Activated T-cell treated with anti-CD3 and anti-CD28 coated beads, Interleukin-2, amount 50 U/mL, for 24 hours (primary cell): Measurements from ENCODE around the gene TBX15.

Source experiments
- DNase-seq: peaks from one replicate; pipeline ENCODE4 v3.0.0-alpha.2; 2020
- H3K27ac Mint-ChIP-seq: 2 replicates; pipeline ENCODE4 v1.8.0; 2020; ENCODE audit warnings: mild to moderate bottlenecking, mixed read lengths
- H3K27me3 Mint-ChIP-seq: 2 replicates; pipeline ENCODE4 v1.8.0; 2020; ENCODE audit warnings: mixed read lengths
- H3K36me3 Mint-ChIP-seq: 2 replicates; pipeline ENCODE4 v1.8.0; 2020; ENCODE audit warnings: low read depth, mixed read lengths
- H3K4me1 Mint-ChIP-seq: 2 replicates; pipeline ENCODE4 v1.8.0; 2020; ENCODE audit warnings: low read depth, mixed read lengths
- H3K4me3 Mint-ChIP-seq: 2 replicates; pipeline ENCODE4 v1.8.0; 2020; ENCODE audit warnings: mild to moderate bottlenecking, moderate library complexity, mixed read lengths
- H3K9me3 Mint-ChIP-seq: 2 replicates; pipeline ENCODE4 v1.8.0; 2020; ENCODE audit warnings: mixed read lengths

TBX15 gene

DNA sequence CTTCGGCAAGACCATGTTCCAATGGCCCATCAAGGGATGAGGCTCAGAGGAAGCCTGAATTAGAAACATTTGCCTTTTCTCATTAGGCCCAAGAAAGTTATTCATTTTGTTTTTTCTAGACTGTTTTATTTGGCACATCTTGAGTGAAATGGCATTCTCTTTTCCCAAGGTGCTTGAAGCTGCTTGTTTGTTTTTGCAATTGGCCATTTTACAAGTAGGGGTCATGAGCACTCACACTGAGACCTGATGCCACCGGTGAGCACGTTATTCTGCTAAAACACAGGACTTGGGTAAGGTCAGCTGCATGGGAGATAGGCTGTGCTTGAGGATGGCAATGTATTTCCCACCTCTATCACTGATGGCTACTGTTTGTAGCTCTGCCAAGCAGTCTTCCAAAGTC is 128.1 kb downstream of the TBX15 start:
- peaks cover 8% of the 10 kb centered on the region for H3K9me3 Mint-ChIP-seq
- DNase-seq = no peak
- H3K27ac Mint-ChIP-seq = no peak overlapping the region
- H3K4me1 Mint-ChIP-seq = no peaks in the 10 kb centered on the region
- no peaks in the 10 kb centered on the region for H3K27me3 Mint-ChIP-seq
- no peaks in the 10 kb centered on the region for H3K36me3 Mint-ChIP-seq
- no peak overlapping the region for H3K4me3 Mint-ChIP-seq

DNA sequence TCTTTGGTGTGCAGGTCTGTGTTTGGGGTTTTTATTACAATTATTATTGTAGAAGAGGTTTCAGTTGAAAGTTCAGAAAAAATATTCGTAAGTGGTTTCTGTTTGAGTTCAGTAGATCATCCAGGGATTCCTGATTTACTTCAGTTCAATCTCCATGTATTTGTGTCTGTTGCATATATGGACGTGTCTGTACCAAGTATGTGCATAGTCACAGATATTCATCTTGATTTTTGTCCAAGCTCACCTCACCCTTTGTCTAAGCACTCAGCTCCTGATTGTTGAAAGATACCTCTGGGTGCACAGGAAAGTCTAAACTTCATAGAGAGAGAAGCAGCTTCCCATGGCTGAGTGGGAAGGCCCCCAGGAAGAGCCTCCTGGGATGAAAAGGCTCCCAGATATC is 141.7 kb downstream of the TBX15 start:
- no peak for DNase-seq
- peaks cover 10% of the 10 kb centered on the region for H3K9me3 Mint-ChIP-seq
- no peaks in the 10 kb centered on the region for H3K36me3 Mint-ChIP-seq
- H3K27ac Mint-ChIP-seq = no peak overlapping the region
- no peak overlapping the region for H3K4me3 Mint-ChIP-seq
- no peaks in the 10 kb centered on the region for H3K4me1 Mint-ChIP-seq
- H3K27me3 Mint-ChIP-seq = peaks cover 4% of the 10 kb centered on the region

DNA sequence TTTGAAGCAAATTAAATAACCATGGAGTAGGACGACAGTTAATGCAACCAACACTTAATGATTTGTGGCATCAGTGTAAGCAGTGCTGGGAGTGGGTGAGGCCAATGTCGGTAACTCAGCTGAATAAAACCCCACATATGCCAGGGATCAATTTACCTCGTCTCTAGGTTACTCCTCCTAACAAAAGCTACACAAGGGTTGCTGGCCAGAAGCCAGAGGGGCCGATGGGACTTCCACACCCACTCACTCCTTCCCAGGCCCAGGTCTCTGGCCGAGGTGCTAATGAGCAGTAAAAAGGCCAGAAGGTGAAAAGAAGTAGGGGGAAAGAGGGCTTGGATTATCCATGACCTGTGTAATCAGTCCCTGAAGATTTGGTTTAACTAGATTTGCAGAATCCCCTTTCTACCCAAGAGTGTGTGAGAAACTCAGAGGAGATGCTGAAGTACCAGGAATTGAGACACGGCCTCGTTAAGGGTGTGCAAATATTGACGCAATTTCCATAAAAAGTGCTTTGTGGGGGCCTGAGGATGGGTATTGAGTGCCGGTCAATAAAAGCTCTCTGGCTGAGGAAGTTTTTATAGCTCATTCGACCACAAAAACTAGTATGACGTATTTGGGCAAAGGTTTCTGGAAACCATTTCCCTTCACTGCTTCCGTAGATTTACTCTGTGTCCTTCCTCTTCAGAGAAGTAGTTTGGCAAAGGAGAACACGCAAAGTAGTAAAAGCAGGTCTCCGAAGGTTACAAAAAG is 145.5 kb downstream of the TBX15 start:
- H3K27me3 Mint-ChIP-seq = no peaks in the 10 kb centered on the region
- no peak overlapping the region for H3K27ac Mint-ChIP-seq
- peaks cover 2% of the 10 kb centered on the region for H3K9me3 Mint-ChIP-seq
- no peaks in the 10 kb centered on the region for H3K4me1 Mint-ChIP-seq
- H3K4me3 Mint-ChIP-seq = no peak overlapping the region
- no peak for DNase-seq
- no peaks in the 10 kb centered on the region for H3K36me3 Mint-ChIP-seq

DNA sequence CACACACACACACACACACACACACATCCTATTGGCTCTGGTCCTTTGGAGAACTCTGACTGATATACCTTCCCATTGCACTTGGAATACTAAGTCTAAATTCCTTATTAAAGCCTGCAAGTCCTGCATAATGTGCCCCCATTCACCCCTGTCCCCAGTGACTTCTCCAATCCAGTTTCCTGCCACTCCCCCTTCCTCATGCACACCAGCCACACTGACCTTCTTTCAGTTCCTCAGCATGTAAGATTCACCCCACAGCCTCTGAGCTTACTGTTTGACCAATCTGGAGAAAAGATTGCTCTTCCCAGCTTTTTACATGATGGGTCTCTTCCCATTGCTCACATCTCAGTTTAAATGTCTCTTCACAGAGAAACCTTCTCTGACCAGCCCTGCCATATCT is 146.6 kb downstream of the TBX15 start:
- no peaks in the 10 kb centered on the region for H3K27me3 Mint-ChIP-seq
- H3K4me3 Mint-ChIP-seq = no peak overlapping the region
- no peaks in the 10 kb centered on the region for H3K36me3 Mint-ChIP-seq
- H3K27ac Mint-ChIP-seq = no peak overlapping the region
- H3K9me3 Mint-ChIP-seq = peaks cover 2% of the 10 kb centered on the region
- no peaks in the 10 kb centered on the region for H3K4me1 Mint-ChIP-seq
- no peak for DNase-seq
